Measurements from ENCODE around the gene PCBP4. TPM values are rescaled to one million over a fixed set of nuclear protein-coding genes. Genes with fewer than 3 reads are reported as not detected.

Gene PCBP4
- total RNA-seq, 4 donors from 2014 or later: 184 to 320 (median 199) TPM

DNA sequence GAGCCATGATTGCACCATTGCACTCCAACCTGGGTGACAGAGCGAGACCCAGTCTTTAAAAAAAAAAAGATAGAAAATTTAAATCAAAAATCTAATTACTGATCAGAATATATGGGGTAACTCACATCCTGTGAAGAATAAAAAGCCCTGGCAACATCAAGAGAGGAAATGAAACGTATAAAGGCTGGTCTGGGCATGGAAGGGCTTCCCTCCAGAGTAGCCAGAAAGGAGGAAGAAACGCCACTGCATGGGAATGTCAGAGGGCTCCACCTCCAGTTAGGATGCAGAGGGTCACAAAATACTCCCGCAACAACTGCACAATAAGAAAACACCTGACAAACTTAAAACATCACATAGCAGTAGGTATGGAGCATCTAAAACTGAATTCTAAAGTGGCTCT lies 59.2 kb downstream of the PCBP4 start:
- no peaks in the 10 kb centered on the region for H3K27me3 ChIP-seq
- H3K36me3 ChIP-seq: no peaks in the 10 kb centered on the region
- in situ Hi-C loops (cut with MboI; ENCODE audit: low sequenced_read_pairs in 4 of 4): no loop called here
- H3K27ac ChIP-seq: no peak overlapping the region
- no peaks in the 10 kb centered on the region for H3K9me3 ChIP-seq
- TF ChIP-seq, protein P1, sequence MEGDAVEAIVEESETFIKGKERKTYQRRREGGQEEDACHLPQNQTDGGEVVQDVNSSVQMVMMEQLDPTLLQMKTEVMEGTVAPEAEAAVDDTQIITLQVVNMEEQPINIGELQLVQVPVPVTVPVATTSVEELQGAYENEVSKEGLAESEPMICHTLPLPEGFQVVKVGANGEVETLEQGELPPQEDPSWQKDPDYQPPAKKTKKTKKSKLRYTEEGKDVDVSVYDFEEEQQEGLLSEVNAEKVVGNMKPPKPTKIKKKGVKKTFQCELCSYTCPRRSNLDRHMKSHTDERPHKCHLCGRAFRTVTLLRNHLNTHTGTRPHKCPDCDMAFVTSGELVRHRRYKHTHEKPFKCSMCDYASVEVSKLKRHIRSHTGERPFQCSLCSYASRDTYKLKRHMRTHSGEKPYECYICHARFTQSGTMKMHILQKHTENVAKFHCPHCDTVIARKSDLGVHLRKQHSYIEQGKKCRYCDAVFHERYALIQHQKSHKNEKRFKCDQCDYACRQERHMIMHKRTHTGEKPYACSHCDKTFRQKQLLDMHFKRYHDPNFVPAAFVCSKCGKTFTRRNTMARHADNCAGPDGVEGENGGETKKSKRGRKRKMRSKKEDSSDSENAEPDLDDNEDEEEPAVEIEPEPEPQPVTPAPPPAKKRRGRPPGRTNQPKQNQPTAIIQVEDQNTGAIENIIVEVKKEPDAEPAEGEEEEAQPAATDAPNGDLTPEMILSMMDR (IDR thresholded peaks at IDR 0.05 in 4 of 5, conservative IDR thresholded peaks at IDR 0.05 in 1 of 5): no peak
- no peak for TF ChIP-seq POLR2A (IDR thresholded peaks at IDR 0.05)
- intact Hi-C loops (cut with DNase I; ENCODE audit: low total_unique reads): no loop called here
- H3K4me1 ChIP-seq: no peaks in the 10 kb centered on the region
- DNase-seq: no peak
- no peak overlapping the region for H3K4me3 ChIP-seq
- no peak for ATAC-seq

Other genes with a start within 250 kb of the PCBP4 start
- not detected for gene IQCF6, start 188.2 kb downstream of the PCBP4 start, total RNA-seq
- not detected for gene IQCF2, start 105.8 kb downstream of the PCBP4 start, total RNA-seq
- gene IQCF5, start 91.9 kb downstream of the PCBP4 start, total RNA-seq: not detected
- gene IQCF1, start 64.1 kb downstream of the PCBP4 start, total RNA-seq: not detected
- gene RRP9, start 25.6 kb downstream of the PCBP4 start, total RNA-seq: 10 to 100 TPM; 19.2 to 25.9 (median 24.9) TPM
- 10 to 100 TPM; 10.9 to 19.0 (median 11.4) TPM for gene PARP3, start 25.1 kb downstream of the PCBP4 start, total RNA-seq
- 1 to 10 TPM in 1 of 4 donors, under 1 TPM in 3; 0.18 to 2.5 (median 0.37) TPM for gene GPR62, start 12.1 kb downstream of the PCBP4 start, total RNA-seq
- 10 to 100 TPM; 11.2 to 21.0 (median 17.2) TPM for gene ABHD14B, start 6.6 kb upstream of the PCBP4 start, total RNA-seq
- 10 to 100 TPM in 3 of 4 donors, 1 to 10 TPM in 1; 8.7 to 37.9 (median 29.9) TPM for gene ABHD14A, start 7.6 kb upstream of the PCBP4 start, total RNA-seq
- gene ACY1, start 16.1 kb upstream of the PCBP4 start, total RNA-seq: 10 to 100 TPM; 33.5 to 79.3 (median 43.2) TPM
- 1,000 to 10,000 TPM; 1,885 to 2,483 (median 2,154) TPM for gene RPL29, start 28.4 kb upstream of the PCBP4 start, total RNA-seq
- 10 to 100 TPM; 14.0 to 39.7 (median 26.3) TPM for gene DUSP7, start 89.1 kb upstream of the PCBP4 start, total RNA-seq
- gene POC1A, start 187.0 kb upstream of the PCBP4 start, total RNA-seq: 1 to 10 TPM in 1 of 4 donors, under 1 TPM in 3; 0.51 to 3.2 (median 0.81) TPM
- gene ALAS1, start 230.7 kb upstream of the PCBP4 start, total RNA-seq: 10 to 100 TPM; 61.0 to 99.8 (median 68.4) TPM

Measured in gastrocnemius medialis (tissue), 4 donors.